DMS79 treated with DMSO at 0.1 percent for 48 hours (cell line): ENCODE data around the gene GNAQ.
"Not testable (repeated sequence)": the region's sequence is repeated elsewhere in the genome, so short reads cannot be mapped to it uniquely, and the experiment has no call there.

Experiments used
- DNase-seq: peaks from one replicate; lab custom pipeline; 2025; lab: John Stamatoyannopoulos, UW

The GNAQ gene

GRCh38 chr9:77726289-77726688 is 305.3 kb downstream of the GNAQ start:
- DNase-seq = no peak

GRCh38 chr9:77725820-77726219 is 305.8 kb downstream of the GNAQ start:
- no peak for DNase-seq

- no peak for DNase-seq
These were observed 306.4 kb downstream of the GNAQ start for GRCh38 chr9:77725046-77725694.

- not testable (repeated sequence) for DNase-seq
These were observed 310.5 kb downstream of the GNAQ start for GRCh38 chr9:77721156-77721555.

- DNase-seq = no peak
These were observed 312.3 kb downstream of the GNAQ start for GRCh38 chr9:77719321-77719720.

- not testable (repeated sequence) for DNase-seq
These were observed 313.3 kb downstream of the GNAQ start for GRCh38 chr9:77718298-77718640.

GRCh38 chr9:77717608-77718297 is 313.9 kb downstream of the GNAQ start:
- DNase-seq = not testable (repeated sequence)

- no peak for DNase-seq
These were observed 317.5 kb downstream of the GNAQ start for GRCh38 chr9:77714077-77714549.

GRCh38 chr9:77712533-77713130 is 319.0 kb downstream of the GNAQ start:
- no peak for DNase-seq

- no peak for DNase-seq
These were observed 320.5 kb downstream of the GNAQ start for GRCh38 chr9:77710965-77711648.

GRCh38 chr9:77710316-77710715 is 321.3 kb downstream of the GNAQ start:
- no peak for DNase-seq

- no peak for DNase-seq
These were observed 323.4 kb downstream of the GNAQ start for GRCh38 chr9:77708064-77708815.

GRCh38 chr9:77707383-77708063 is 324.1 kb downstream of the GNAQ start:
- DNase-seq = no peak

- no peak for DNase-seq
These were observed 326.0 kb downstream of the GNAQ start for GRCh38 chr9:77705636-77706035.

GRCh38 chr9:77702521-77703390 is 328.9 kb downstream of the GNAQ start:
- not testable (repeated sequence) for DNase-seq

GRCh38 chr9:77697238-77697984 is 334.2 kb downstream of the GNAQ start:
- DNase-seq = no peak

- not testable (repeated sequence) for DNase-seq
These were observed 340.9 kb downstream of the GNAQ start for GRCh38 chr9:77690723-77691122.

GRCh38 chr9:77690119-77690518 is 341.5 kb downstream of the GNAQ start:
- DNase-seq = not testable (repeated sequence)

- not testable (repeated sequence) for DNase-seq
These were observed 343.9 kb downstream of the GNAQ start for GRCh38 chr9:77687737-77688136.

GRCh38 chr9:77680581-77680980 is 351.0 kb downstream of the GNAQ start:
- DNase-seq = no peak
